ENCODE results near the gene TOP2A. TPM values are rescaled to one million over a fixed set of nuclear protein-coding genes. Genes with fewer than 3 reads are reported as not detected.
"Not testable (repeated sequence)": the region's sequence is repeated elsewhere in the genome, so short reads cannot be mapped to it uniquely, and the experiment has no call there.

The TOP2A gene
- total RNA-seq, 1 donor from 2014 or later: 41.9 TPM

- DNase-seq (ENCODE audit: extremely low spot score, unreplicated experiment): no peak
- Mint-ChIP-seq H3K4me3 (ENCODE audit: unreplicated experiment) (no peak overlapping the region), H3K27ac (ENCODE audit: unreplicated experiment) (no peak overlapping the region), H3K27me3 (ENCODE audit: unreplicated experiment) (no peaks in the 10 kb centered on the region), H3K9me3 (ENCODE audit: unreplicated experiment) (no peaks in the 10 kb centered on the region), H3K36me3 (ENCODE audit: unreplicated experiment) (no peaks in the 10 kb centered on the region), H3K4me1 (ENCODE audit: unreplicated experiment) (no peaks in the 10 kb centered on the region)
- TF ChIP-seq, protein P1, sequence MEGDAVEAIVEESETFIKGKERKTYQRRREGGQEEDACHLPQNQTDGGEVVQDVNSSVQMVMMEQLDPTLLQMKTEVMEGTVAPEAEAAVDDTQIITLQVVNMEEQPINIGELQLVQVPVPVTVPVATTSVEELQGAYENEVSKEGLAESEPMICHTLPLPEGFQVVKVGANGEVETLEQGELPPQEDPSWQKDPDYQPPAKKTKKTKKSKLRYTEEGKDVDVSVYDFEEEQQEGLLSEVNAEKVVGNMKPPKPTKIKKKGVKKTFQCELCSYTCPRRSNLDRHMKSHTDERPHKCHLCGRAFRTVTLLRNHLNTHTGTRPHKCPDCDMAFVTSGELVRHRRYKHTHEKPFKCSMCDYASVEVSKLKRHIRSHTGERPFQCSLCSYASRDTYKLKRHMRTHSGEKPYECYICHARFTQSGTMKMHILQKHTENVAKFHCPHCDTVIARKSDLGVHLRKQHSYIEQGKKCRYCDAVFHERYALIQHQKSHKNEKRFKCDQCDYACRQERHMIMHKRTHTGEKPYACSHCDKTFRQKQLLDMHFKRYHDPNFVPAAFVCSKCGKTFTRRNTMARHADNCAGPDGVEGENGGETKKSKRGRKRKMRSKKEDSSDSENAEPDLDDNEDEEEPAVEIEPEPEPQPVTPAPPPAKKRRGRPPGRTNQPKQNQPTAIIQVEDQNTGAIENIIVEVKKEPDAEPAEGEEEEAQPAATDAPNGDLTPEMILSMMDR (IDR thresholded peaks at IDR 0.05): no peak
Observed at GRCh38 chr17:40374821-40375498, 42.7 kb downstream of the TOP2A start.

DNA sequence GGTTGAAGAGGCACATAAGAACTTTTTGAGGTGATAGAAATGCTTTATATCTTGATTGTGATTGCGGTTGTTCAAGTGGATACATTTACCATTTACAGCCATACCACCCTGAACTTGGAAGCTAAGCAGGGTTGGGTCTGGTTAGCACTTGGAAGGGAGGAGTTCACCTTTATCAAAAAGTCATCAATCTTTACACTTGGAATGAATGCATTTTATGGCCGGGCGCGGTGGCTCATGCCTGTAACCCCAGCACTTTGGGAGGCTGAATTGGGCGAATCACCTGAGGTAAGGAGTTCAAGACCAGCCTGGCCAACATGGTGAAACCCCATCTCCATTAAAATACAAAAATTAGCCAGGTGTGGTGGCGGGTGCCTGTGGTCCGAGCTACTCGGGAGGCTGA lies 43.7 kb downstream of the TOP2A start:
- H3K9me3 Mint-ChIP-seq (ENCODE audit: unreplicated experiment): no peaks in the 10 kb centered on the region
- no peak overlapping the region for H3K4me3 Mint-ChIP-seq (ENCODE audit: unreplicated experiment)

GRCh38 chr17:40373324-40373723 lies 44.4 kb downstream of the TOP2A start:
- Mint-ChIP-seq H3K27me3 (ENCODE audit: unreplicated experiment) (no peaks in the 10 kb centered on the region), H3K4me3 (ENCODE audit: unreplicated experiment) (no peak overlapping the region), H3K27ac (ENCODE audit: unreplicated experiment) (no peak overlapping the region), H3K9me3 (ENCODE audit: unreplicated experiment) (no peaks in the 10 kb centered on the region), H3K36me3 (ENCODE audit: unreplicated experiment) (no peaks in the 10 kb centered on the region), H3K4me1 (ENCODE audit: unreplicated experiment) (no peaks in the 10 kb centered on the region)
- DNase-seq (ENCODE audit: extremely low spot score, unreplicated experiment): no peak
- TF ChIP-seq, protein P1 (IDR thresholded peaks at IDR 0.05): no peak

More for the DNA sequence above, 43.7 kb downstream of the TOP2A start:
- TF ChIP-seq, protein P1 (IDR thresholded peaks at IDR 0.05): no peak
- Mint-ChIP-seq H3K27me3 (ENCODE audit: unreplicated experiment) (no peaks in the 10 kb centered on the region), H3K36me3 (ENCODE audit: unreplicated experiment) (no peaks in the 10 kb centered on the region), H3K27ac (ENCODE audit: unreplicated experiment) (no peak overlapping the region), H3K4me1 (ENCODE audit: unreplicated experiment) (no peaks in the 10 kb centered on the region)
- DNase-seq (ENCODE audit: extremely low spot score, unreplicated experiment): no peak

- H3K9me3 Mint-ChIP-seq (ENCODE audit: unreplicated experiment); H3K27ac Mint-ChIP-seq (ENCODE audit: unreplicated experiment); H3K4me1 Mint-ChIP-seq (ENCODE audit: unreplicated experiment); H3K27me3 Mint-ChIP-seq (ENCODE audit: unreplicated experiment); H3K36me3 Mint-ChIP-seq (ENCODE audit: unreplicated experiment); DNase-seq (ENCODE audit: extremely low spot score, unreplicated experiment); H3K4me3 Mint-ChIP-seq (ENCODE audit: unreplicated experiment): not testable (repeated sequence)
Observed at GRCh38 chr17:40372644-40373043, 45.1 kb downstream of the TOP2A start.

- no peaks in the 10 kb centered on the region for H3K4me1 Mint-ChIP-seq (ENCODE audit: unreplicated experiment)
- no peak overlapping the region for H3K4me3 Mint-ChIP-seq (ENCODE audit: unreplicated experiment)
- no peaks in the 10 kb centered on the region for H3K36me3 Mint-ChIP-seq (ENCODE audit: unreplicated experiment)
- H3K27ac Mint-ChIP-seq (ENCODE audit: unreplicated experiment): no peak overlapping the region
- TF ChIP-seq, protein P1 (IDR thresholded peaks at IDR 0.05): no peak
- H3K9me3 Mint-ChIP-seq (ENCODE audit: unreplicated experiment): no peaks in the 10 kb centered on the region
- no peak for DNase-seq (ENCODE audit: extremely low spot score, unreplicated experiment)
- H3K27me3 Mint-ChIP-seq (ENCODE audit: unreplicated experiment): no peaks in the 10 kb centered on the region
Observed at GRCh38 chr17:40372031-40372430, 45.7 kb downstream of the TOP2A start.
